ENCODE data around the gene PDLIM7.

The PDLIM7 gene

GRCh38 chr5:177471610-177472356 is 25.6 kb downstream of the PDLIM7 start:
- DNase-seq: peak; percentile 79

- no peak for DNase-seq
Observed at GRCh38 chr5:177470759-177471536, 26.5 kb downstream of the PDLIM7 start.

- no peak for DNase-seq
Observed at GRCh38 chr5:177469750-177470525, 27.5 kb downstream of the PDLIM7 start.

- no peak for DNase-seq
Observed at GRCh38 chr5:177468685-177469628, 28.4 kb downstream of the PDLIM7 start.

- no peak for DNase-seq
Observed at GRCh38 chr5:177468329-177468684, 29.1 kb downstream of the PDLIM7 start.

DNA sequence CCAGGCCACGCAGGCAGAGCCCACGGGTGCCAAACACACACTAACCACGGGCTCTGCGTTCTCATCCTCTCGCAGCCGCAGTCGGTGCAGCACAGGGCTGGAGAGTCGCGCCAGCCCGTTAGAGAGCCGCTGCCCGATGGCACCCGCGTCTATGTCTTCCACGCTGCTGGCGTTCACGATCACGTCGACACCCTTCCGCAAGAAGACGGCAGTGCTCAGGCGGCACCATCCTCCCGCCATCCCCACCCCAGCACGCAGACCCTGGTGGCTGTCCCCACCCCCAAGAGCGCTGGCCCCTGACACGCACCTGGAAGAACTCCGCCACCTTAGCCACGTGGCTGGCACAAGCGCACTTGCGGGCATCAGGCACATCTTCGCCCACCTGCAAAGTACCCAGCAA is 30.0 kb downstream of the PDLIM7 start:
- DNase-seq: no peak

GRCh38 chr5:177466861-177467260 is 30.5 kb downstream of the PDLIM7 start:
- DNase-seq: no peak

GRCh38 chr5:177465044-177465443 is 32.4 kb downstream of the PDLIM7 start:
- no peak for DNase-seq

- no peak for DNase-seq
Observed at GRCh38 chr5:177462021-177462670, 35.3 kb downstream of the PDLIM7 start.

DNA sequence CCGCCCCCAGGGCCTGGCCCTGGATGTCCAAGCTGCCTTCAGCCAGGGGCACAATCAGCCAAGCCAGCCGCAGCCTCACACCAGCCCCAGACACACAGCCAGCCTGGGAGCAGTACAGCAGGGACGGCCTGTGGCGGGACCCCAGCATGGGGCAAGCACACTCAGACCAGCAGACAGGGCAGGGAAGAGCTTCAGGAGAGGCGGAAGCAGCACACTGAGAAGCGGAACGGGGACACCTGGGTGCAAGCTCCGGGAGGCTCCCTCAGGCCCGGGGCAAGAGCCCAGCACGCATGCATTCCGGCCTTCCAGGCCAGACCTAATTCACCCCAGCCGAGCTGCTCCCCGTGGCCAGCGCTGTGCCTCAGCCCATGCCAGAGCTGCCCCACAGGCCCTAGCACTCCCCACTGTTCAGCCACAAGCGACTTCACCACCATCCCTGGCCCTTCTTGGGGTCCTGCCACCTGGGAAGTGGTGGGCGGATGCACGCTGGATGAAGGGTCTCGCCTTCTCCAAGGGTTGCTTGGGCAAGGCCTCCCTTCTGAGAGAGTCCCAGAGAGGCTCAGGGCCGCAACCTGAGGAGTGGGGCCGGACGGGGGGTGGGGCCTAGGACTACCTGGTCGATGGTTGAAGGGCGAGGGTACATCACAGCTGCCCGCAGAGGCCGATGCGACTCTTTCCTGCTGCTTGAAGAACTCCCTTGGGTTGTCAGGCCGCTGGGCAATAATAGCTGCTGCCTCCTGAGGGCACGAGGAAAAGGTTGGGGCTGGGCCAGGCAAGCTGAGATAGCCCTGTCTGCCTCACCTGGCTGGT is 37.4 kb downstream of the PDLIM7 start:
- no peak for DNase-seq

GRCh38 chr5:177459357-177459756 is 38.0 kb downstream of the PDLIM7 start:
- DNase-seq: no peak

DNA sequence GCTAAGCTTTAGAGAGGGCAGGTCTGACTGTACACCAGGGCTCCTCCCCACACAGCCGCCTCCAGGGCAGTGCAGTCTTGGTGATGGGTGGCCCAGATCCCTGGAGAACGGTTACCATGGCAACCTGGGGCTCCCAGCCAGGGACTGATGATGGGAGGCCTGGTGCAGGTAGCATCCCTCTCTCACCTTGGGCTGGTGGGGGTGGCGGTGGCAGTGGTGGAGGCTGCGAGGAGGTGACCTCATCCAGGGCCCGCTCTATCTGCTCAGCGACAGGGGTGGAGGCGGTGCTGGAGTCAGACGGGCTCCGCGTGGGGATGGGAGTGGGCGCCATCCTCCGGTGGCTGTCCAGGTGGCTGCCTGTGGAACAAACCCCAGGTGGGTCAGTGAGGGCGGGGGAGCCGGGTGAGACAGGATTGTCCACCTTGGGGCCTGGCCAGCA is 38.5 kb downstream of the PDLIM7 start:
- DNase-seq: no peak

GRCh38 chr5:177457852-177458681 is 39.3 kb downstream of the PDLIM7 start:
- no peak for DNase-seq

GRCh38 chr5:177456976-177457851 is 40.2 kb downstream of the PDLIM7 start:
- no peak for DNase-seq

DNA sequence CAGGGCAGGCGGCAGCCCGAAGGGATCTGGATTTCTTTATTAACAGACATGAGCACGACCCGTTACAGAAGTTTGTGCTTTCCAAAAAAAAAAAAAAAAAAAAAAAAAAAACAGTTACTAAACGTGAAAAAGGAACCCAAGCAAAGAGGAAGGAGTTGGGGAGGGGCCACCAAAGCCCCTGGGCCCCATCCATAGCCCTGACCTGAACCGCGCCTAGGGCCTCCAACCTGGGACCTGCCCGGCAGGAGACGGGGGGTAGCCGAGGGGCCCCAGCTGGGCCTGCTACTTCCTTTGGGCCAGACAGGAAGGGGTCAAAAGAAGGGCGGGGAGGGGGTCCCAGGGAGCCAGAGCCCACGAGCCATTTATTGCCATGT is 40.8 kb downstream of the PDLIM7 start:
- DNase-seq: no peak

DNA sequence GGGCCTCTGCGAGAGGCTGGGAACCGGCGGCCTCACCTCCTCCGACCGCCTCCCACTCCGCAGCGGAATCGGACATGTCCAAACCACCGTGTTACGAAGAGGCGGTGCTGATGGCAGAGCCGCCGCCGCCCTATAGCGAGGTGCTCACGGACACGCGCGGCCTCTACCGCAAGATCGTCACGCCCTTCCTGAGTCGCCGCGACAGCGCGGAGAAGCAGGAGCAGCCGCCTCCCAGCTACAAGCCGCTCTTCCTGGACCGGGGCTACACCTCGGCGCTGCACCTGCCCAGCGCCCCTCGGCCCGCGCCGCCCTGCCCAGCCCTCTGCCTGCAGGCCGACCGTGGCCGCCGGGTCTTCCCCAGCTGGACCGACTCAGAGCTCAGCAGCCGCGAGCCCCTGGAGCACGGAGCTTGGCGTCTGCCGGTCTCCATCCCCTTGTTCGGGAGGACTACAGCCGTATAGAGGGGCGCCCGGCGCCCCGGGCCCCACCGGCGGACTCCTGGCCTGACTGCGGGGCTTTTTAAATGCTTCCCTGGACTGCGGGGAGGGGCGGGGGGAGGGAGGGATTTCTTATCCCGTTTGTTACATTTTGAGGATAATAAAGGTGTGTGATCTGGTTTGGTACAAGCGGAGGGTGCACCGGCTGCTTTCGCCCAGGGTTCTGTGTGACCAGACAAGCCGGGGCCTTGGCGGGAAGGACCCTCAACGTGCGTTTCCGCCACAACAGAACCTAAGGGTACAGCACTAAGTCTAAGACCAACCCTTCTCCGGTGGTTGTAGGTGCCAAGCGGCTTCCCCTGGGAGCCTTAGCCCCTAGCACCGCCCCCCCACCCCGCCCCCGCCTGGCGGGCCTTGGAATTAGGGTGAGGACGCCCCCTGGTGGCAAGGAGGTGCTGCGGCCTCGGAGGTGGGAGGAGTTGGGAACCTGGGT is 41.5 kb downstream of the PDLIM7 start:
- DNase-seq: peak; percentile 99

- DNase-seq: peak; percentile 98
Observed at GRCh38 chr5:177455036-177455660, 42.3 kb downstream of the PDLIM7 start.

All from activated CD8-positive, alpha-beta memory T cell treated with anti-CD3 and anti-CD28 coated beads, Interleukin-2, amount 50 U/mL, for 48 hours (primary cell).